Panc1 (cell line): ENCODE measurements around the gene BACH2.

Experiments
- CTCF ChIP-seq: fragments of 450-650 bp; IDR thresholded peaks from 2 replicates; pipeline ENCODE4 v1.5.1; 2017; ENCODE audit warnings: mild to moderate bottlenecking
- POLR2AphosphoS5 ChIP-seq: IDR thresholded peaks from 2 replicates; pipeline ENCODE4 v1.6.1; 2012; ENCODE audit warnings: mild to moderate bottlenecking, low read depth, low read length, moderate library complexity
- REST ChIP-seq, 2 experiments: IDR thresholded peaks; 2 replicates each; pipeline ENCODE4 v1.6.1; 2011 to 2012; ENCODE audit warnings: low read depth in 2 of 2, control low read depth in 1 of 2, low read length in 1 of 2, mild to moderate bottlenecking in 1 of 2, moderate library complexity in 1 of 2; ENCODE audit not compliant: insufficient read depth in 1 of 2

DNA sequence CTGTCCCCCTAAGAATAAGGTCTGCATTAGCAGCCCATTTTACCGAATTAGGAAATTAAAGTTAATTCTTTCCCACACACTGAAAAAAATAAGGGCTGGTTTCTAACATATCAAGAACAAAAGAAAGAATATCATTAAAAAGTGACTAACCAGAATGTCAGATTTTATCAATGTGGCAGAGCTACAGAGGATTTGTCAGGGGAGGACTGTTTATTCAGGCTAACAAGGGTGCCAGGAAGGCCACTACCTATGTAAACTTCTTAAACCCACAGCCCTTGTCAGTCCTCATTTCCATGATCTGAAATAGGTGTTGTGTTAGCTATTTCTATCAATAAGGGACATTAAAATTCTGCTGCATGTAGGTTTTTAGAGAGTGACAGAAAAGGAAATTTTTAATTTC, 76.4 kb downstream of the BACH2 start:
- TF ChIP-seq CTCF, result no peak
- TF ChIP-seq REST (IDR thresholded peaks at IDR 0.05; ENCODE audit: insufficient read depth in 1 of 2, low read depth in 2 of 2, low read length in 1 of 2), result no peak
- no peak for TF ChIP-seq POLR2AphosphoS5
